OCI-M2 (cell line): ENCODE measurements around the gene TTC34.

Experiments
- DNase-seq: peaks from one replicate; lab custom pipeline; 2025; ENCODE audit not compliant: unreplicated experiment; lab: John Stamatoyannopoulos, UW

Gene TTC34, protein sequence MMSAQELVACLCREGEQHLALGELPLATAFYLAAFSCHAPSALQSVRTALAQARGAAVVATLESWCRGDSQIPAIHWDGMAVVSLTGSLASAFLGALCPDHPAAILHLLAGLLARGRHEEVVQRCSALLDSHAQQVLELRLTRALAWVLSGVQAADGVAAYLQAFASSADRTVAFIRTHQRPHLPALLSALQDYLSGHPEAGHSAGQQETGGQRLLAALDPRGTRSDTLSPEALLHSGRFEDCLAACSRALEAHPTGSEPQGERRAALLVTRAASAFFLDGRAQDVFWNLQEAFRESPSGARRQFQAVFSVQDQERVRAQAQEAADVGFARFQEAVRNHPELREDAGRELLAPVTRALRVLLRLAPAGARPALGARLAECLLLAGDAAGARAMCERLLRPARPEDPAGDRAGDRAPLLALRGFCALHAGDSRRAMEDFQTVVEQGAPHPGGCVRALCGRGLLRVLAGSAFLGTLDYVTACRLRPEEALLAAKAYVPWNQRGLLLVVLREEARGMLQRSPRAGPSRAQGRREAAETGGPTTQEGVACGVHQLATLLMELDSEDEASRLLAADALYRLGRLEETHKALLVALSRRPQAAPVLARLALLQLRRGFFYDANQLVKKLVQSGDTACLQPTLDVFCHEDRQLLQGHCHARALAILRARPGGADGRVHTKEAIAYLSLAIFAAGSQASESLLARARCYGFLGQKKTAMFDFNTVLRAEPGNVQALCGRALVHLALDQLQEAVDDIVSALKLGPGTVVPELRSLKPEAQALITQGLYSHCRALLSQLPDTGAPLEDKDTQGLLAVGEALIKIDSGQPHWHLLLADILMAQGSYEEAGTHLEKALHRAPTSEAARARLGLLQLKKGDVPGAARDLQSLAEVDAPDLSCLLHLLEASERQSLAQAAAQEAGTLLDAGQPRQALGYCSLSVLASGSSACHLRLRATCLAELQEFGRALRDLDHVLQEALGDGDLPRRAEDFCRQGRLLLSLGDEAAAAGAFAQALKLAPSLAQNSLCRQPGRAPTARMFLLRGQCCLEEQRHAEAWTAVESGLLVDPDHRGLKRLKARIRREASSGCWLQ

DNA sequence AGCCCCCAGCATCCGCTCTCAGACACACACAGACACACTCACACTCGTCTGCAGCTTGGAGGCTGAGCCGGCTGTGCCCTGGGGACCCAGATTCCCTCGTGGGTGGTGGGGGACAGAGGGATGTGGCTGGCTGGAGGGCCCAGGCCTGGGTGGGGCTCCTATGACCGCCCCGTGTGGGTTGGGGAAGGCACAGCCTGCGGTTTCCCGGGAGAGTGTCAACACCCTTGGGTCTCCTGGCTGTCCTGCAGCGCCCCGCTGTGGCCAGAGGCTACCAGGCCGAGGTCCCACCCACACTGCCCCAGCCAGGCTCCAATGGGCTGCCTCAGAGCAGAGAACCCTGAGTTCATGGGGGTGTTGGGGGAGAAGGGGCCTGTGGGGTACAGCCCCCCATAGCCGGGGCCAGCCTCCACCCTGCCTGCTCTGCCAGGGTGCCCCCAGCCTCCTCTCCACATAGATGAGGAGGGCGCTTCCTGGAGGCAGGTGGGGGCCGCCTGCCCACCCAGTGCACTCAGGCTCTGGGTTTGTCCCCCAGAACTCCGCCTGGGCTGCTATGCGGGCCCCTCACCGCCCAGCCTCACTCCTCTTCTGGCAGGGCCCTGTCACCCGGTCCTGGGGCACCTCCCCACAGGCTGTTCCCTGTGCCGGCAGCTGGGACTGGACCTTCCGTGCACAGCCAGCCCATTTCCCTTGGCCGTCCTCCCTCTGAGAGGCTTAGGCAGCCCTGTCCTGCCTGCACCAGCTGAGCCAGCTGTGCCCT is at the start of gene TTC34:
TSS of gene TTC34 (minus strand) at position 159 of the 757 bp plus-strand sequence. CDS start 866 bp downstream, outside the sequence.
- DNase-seq, result no peak

DNA sequence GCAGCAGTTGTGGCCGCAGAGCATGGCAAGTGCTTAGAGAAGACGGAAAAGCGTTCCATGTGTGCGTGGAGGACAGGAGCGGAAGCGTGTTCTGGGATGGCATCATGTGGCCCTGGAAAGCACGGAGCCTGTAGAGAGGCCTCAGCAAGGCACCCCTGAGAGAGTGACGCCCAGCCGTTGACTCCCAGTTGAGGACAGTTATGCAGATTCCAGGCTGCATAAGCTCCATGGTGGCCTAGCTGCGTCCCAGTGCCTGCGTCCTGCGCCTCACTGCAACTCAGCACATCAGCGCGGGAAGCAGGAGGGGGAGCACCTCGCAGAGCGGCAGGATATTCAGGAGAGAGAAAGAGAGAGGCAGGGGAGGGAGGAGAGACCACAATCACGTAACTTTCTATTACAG is 49.0 kb upstream of the TTC34 start:
- no peak for DNase-seq

DNA sequence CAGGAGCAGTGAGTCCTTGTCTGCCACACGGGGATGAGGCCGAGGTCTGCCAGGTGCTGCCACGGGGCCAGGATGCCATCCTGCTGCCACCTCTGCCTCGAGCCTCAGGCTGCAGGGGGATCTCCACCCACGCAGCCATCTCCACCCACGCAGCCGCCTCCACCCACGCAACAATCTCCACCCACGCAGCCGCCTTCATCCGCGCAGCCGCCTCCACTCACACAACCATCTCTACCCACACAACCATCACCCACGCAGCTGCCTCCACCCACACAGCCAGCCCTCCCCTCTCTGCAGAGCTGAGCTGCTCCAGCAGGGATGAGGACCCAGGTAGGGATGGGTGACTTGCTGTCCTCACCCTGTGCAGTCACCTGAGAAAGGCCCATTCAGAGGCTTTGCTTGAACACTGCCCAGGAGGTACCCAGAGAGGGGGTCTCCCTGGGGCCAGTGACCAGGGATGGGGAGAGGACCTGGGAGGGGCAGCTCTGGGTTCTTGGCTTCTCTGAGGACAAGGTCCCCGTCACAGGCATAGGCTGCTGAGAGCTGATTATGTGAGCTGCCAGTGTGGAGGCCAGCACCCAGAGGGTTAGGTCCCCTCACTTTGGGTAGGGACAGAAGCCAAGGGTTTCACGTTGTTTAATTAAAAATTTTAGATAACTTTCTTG is 46.6 kb upstream of the TTC34 start:
- DNase-seq, result no peak

DNA sequence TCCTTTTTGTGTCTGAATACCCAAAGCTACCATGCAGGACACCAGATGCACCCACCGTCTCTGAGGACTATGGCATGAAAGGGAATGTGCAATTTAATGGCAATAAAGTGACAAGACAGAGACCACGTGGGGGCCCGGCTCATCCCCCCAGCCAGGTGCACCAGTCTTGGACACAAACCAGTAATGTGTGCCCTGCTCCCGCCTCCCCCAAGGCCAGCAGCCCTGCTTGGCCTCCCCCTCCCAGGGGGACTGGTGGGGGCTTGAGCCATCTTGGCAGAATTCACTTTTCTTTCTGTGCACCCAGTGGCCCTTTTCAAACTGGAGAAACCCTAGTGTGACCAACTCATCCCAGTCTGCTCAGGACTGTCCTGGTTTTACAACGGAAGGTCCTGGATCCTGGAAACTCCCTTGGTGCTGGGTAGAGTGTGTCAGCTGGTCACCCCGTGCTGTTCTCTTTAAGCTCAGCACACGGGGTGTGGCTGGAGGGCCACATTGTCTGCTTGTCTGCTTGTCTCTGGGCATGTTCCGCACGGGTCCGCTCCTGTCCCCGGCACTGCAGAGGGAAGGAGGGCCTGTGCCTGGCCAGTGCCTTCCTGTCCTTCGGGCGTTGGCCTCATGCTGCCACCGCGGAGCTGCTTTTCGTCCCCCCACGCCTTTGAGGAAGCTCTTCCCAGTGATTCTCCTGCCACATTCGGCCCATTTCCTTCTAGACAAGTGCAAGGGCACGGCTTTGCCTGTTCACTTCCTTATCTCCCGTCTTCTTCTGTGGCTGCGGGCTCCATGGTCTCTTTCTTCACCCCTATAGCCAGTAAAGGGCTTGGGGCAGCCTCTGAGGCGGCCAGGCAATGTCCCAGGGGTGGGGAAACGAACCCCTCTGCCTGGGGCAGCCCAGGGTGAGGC is 45.8 kb upstream of the TTC34 start:
- DNase-seq, result no peak

DNA sequence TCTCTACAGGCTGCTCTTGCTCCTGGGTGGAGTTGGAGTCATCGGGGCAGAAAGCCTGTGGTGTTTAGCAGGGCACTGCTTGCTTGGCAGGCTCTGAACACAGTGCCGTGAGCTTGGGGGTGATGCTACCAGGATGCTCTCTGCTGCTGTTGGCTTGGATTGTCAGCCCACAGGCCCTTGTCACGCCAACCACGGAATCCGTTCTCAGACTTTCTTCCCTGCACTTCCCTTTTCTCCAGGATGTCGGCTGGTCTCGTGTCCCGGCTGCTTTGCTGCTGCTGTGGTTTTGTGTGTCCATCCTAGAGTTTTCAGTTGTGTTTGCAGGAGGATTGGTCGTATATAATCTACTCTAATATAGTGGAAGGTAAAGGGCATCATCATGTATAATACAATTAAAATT is 44.4 kb upstream of the TTC34 start:
- no peak for DNase-seq

DNA sequence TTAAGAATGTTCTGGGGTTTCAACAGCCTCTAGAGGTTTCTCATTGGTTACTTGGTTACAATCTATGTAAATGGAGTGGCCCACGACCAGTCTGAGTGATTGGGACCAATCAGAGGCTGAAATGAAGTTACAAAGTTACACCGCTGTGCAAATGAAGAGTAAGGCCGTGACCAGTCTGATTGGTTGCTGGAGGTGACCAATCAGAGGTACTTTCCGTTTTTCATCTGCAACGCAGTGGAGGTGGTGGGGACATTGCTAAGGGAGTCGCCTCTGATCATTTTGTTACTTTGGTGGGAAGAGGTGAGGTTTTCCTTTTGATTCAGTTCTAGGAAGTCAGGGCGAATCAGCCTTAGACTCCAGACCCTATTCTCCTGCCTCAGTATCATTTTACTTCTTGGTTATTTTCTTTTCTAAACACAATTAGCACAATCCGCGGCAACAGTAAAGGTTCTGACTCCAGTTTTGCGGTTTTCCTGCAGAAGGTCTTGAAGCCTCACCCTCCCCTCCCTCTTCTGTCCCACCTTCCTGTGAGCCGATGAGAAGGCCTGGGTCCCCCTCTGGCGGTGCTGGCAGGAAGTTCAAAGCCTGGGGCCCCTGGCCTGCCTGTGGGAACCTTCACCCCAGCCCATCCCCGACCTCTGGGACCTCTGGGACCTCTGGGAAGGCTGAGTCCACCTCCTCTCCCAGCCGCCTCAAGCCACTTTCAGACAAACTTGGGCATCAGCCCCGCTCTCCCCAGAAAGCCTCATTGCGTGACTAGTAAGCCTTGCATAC is 38.7 kb upstream of the TTC34 start:
- DNase-seq, result no peak

DNA sequence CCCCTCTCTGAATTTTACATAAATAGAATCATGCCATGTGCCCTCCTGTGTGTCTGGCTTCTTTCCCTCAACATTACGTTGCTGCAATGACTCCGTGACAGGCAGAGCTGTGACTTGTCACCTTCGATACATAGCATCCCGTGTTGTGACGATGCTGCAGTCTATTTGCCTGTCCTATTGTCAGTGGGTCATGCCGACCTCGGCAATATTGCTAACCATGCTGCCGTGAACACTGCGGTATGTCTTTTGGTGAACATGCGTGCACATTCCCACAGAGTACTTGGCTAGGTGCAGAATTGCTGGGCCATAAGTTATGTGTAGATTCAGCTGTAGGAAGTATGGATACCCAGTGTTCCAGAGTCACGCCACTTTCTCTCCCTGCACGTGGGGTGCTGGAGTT is 36.3 kb upstream of the TTC34 start:
- DNase-seq, result no peak

DNA sequence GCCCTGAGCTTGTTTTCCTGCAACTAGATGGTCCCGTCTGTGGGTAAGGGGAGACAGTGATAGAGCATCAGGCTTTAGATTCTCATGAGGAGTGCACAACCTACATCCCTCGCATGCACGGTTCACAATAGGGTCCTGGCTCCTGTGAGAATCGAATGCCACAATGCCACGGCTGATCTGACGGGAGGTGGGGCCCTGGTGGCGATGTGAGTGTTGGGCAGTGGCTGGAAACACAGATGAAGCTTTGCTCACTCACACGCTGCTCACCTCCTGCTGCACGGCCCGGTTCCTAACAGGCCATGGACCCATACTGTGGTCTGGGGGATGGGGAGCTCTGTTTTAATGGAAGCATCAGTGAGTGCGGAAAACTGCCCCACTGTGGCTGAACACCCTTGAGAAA is 35.8 kb upstream of the TTC34 start:
- DNase-seq, result no peak

DNA sequence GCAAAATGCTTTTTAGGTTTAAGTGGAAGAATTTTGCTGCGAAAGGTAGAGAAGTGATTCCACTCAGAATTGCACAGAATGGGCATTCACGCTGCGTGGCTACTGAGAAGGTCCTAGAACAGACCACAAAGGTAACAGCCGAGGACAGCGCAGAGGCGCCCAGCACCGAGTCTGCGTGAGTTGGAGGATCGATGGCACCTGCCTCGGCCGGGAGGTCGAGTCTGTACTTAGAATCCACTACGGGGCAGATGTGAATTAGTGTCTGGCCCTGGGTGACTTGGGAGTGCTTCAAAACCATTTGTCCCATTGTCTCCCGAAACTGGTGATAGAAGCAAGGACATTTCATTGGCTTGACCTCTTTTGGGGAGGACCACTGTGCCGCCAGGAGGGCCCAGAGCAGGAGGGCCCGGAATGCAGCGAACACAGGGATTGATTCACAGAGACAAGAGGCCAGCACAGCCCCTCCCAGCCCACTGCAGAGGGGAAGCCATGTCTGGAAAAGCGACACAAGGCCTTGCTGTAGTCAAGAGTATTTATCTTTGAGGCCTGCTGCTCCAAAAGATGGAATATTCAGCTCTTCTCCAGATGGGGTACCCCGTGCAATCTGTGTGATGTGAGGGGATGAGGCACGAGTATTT is 35.0 kb upstream of the TTC34 start:
- DNase-seq, result no peak

DNA sequence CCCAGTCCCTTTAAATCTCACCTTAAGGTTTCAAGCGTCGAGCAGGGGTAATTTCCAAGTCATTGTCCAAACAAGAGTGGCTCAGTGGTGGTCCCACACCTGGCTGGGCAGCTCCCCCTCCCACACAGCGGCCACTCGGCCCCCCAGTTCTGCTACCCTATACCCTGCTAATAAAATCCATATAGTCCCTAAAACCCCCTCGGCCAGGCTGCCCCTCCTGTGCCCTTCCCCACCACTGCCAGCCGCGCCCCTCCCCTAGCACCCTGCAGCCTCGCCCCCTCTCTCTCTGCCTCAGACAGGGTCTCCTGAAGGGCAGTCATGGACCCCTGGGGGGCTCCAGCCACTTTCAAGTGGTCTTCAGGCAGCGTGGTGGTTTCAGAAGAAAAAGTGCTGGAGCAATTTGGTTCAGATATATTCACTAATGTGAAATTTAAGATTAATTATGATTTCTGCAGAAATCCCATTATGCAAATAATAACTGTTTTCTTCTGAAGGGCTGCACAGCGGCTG is 34.2 kb upstream of the TTC34 start:
- no peak for DNase-seq

DNA sequence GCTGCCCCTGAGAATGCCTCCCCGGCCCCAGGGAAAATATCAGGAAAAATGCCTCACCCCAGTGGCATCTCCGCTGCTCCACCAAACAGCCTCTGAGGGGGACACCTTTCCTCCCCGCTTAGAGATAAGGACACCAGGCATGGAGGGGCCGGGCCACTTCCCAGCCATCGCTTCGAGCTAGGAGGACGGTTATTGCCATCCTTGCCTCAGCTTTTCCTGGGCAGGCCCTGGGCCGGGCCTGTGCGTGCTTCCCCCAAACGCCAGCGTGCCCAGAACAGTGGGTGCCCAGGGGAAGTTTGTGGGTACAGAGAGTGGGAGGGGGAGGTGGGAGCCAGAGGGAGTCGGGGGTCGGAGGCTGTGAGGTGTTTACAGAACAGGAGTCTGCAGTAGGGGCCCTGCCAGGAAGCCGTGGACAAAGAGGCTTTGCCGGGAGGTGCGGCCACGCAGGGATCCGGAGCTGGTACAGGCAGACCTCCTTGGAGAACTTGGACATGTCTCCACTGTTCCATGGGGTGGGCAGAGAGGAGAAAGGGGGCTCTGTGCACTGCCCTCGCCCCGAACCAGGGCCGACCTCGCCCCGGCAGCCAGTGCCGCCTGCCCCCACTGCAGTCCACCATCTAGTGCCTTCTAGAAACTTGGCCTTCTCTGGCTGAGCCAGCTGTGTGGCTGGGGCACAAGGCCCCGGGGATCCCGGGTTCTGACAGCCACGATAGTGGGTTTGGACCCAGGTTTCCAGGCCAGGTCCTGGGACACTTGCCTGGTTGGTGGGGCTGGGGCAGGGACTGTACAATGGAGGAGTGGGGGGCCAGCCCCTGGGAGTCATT is 33.5 kb upstream of the TTC34 start:
- DNase-seq, result no peak

DNA sequence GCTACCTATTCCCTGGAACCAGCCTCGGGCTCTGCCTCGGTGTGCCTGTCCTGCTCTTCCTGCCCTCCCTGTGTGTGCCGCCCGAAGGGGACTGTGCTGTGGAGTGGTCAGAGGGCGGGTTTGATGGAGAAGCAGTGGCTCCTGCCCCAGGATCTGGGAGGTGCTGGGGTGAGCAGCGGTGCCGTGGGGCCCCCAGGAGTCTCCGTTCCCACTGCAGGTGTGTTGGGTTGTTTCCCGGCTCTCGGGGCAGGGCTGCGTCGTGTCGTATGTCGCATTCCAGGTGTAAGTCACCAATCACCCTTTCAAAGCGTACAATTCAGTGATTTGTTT is 32.6 kb upstream of the TTC34 start:
- DNase-seq, result no peak

DNA sequence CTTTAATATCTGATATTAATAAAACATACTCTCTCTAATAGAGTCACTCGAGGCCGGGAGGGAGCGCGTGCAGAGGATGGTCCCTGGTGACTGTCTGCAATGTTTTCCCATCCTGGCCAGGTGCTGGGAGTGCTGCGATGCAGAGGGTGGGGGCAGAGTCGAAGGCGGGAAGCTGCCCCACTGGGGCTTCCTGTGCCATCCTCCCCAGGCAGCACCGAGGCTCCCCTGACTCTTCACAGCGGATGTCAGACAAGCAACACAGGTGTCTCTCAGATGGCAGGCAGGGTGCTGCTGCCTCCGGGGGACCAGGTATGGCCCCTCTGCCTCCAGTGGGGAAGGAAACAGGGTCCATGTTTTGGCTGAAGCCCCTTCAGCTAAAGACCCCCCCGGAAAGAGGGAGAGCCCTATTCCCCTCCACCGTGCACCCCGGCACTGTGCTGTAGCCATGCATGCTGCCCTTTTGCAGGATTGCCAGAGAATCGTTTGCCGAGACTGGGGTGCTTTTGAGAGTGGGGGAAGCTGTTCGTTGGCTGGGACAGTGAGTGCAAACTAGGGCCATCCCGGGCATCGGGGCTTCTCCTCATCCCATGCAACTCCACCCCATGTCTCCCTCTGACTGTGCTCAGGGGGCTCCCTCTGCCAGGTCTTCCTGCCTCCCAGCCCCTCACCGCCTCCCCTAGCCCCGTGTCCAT is 32.1 kb upstream of the TTC34 start:
- no peak for DNase-seq

DNA sequence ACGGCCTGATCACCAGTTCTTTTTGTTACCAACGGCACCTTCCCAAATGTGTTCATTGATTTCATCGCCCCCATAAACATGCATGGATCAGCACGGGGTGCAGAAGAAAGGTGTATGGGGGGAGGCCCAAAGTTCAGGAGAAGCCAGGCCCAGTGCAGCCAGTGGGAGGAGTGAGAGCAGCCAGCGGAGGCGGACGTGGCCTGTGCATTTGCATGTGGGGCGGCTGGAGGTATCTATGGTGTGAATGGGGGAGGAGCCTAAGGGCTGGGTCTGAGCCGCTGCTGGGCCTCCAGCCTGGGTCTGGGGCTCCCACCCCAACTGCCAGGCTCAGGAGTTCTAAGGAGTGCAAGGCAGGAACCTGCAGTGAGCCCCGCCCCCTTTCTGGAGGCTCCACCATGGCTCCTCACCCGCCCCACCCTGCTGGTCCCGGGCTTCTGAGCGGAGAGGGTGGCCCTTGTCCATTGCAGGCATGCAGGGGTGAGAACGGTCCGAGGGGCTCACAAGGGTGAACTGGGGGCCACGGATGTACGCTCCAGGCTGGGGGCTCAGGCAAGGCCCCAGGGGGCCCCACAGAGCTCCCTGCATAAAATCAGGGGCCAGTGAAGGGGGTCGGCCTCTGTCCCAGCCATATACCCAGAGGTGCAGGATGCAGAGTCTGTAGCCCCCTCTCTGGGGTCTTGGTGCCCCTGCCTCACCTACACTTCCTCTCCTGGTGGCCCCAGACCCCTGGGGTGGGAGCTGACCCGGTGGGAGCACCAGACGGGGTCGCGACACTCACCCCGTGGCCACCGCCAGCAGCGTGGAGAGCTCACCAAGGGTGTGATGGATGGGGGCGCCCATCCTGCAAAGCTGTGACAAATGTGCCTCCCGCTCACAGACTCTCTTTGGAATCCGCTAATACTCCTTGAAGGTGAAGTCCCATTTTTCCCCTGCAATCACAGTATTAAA is 31.3 kb upstream of the TTC34 start:
- DNase-seq, result no peak

DNA sequence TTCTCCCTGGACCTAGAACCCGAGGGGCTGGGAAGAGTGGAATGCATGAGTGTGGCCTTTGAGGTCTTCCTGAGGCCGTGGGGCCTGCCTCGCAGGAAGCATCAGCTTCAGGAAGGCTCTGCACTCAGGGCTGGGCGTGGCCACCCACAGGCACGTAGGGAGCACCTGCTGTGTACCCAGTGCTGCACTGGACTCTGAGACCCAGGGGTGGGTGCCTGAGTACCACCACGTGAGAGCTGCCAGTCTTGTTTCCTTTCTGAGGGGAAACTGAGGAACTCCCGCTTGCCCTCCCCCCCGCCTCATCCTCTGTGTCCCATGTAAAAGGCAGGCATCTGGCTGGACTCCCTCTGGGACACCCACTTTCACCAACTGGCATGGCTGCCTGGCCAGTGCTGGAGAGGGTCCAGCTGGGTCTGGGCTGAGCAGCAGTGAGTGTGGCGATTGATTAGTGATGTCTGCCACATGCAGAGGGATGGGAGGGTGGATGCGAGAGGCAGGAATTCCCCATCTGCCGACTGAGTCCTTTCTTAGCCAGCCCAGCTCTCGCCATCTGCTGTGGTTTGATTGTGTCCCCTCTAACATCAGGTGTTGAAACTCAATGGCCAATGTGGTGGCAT is 30.2 kb upstream of the TTC34 start:
- DNase-seq, result no peak
